ENCODE measurements around the gene KRT2. TPM values are rescaled to one million over a fixed set of nuclear protein-coding genes. Genes with fewer than 3 reads are reported as not detected.

KRT2 gene
- total and polyA plus RNA-seq, 2 donors (not counting 3 experiments of a cell fraction or from before 2014, with no cell fraction given): not detected

DNA sequence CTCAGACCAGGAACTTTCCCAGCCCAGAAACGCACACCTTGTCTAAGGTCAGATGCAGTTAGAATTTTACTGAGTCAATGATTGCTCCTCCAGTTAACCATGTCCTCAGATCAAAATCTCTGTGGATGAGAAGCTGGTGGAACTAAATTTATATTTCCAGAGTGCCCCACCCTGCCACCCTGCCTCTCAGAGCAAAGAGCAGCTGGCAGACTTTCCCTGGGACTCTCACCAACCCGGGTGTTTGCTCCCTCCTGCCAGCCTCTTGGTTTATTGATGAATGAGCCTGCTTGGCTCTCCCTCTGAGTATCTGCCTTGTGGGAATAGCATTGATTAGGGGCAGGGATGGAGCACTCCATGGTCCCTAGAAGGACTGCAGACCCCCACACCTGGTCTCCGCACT lies 34.1 kb upstream of the KRT2 start:
- Histone ChIP-seq H2AFZ (ENCODE audit: low read depth, low read length) (no peak overlapping the region), H3K9ac (replicated peaks; ENCODE audit: extremely low read depth, insufficient read depth, low read length) (no peak overlapping the region), H3K79me2 (ENCODE audit: control insufficient read depth, insufficient read depth, low read length) (no peaks in the 10 kb centered on the region), H3K27ac (ENCODE audit: insufficient read depth, low read depth, low read length) (no peak overlapping the region), H4K20me1 (replicated peaks; ENCODE audit: control insufficient read depth, extremely low read depth, insufficient read depth, low read length) (no peaks in the 10 kb centered on the region), H3K27me3 (ENCODE audit: control insufficient read depth in 2 of 2, insufficient read depth in 2 of 2, low read length in 2 of 2) (peaks cover 15 to 18% of the 10 kb centered on the region in 2 experiments), H3K36me3 (ENCODE audit: control insufficient read depth in 2 of 2, extremely low read depth in 1 of 2, insufficient read depth in 2 of 2, low read length in 2 of 2) (no peaks in the 10 kb centered on the region), H3K9me3 (replicated peaks; ENCODE audit: control insufficient read depth, insufficient read depth, low read length) (no peaks in the 10 kb centered on the region), H3K4me3 (replicated peaks in 1 of 3; ENCODE audit: insufficient read depth in 1 of 3, low read depth in 1 of 3, low read length in 3 of 3) (no peak overlapping the region), H3K4me2 (ENCODE audit: insufficient read depth, low read length) (no peak overlapping the region), H3K4me1 (ENCODE audit: control insufficient read depth, extremely low read depth, insufficient read depth, low read length) (no peaks in the 10 kb centered on the region), H3K9me1 (replicated peaks; ENCODE audit: control insufficient read depth, extremely low read depth, insufficient read depth, low read length) (no peaks in the 10 kb centered on the region)
- intact Hi-C loops (cut with micrococcal nuclease) (no loop called here), dilution Hi-C loops (cut with MboI; ENCODE audit: extremely low pct_ligation_motif_present, low sequenced_read_pairs) (no loop called here)
- TF ChIP-seq MAX (IDR thresholded peaks at IDR 0.05; ENCODE audit: insufficient read depth, insufficient read length) (no peak), GATA2 (IDR thresholded peaks at IDR 0.05; ENCODE audit: insufficient read depth, insufficient read length, low read depth, low read length) (no peak)
- ChIA-PET CTCF (interaction anchor here (1.3 kb wide), 1 partner anchor 179 kb away, joined by 3 read pairs; no protein-coding TSS in a partner anchor), POLR2A (no interaction called here)
- FAIRE-seq (no peak), DNase-seq (ENCODE audit: low read depth, low spot score) (no peak)
- BruUV-seq (replicated peaks): no TSS peak

DNA sequence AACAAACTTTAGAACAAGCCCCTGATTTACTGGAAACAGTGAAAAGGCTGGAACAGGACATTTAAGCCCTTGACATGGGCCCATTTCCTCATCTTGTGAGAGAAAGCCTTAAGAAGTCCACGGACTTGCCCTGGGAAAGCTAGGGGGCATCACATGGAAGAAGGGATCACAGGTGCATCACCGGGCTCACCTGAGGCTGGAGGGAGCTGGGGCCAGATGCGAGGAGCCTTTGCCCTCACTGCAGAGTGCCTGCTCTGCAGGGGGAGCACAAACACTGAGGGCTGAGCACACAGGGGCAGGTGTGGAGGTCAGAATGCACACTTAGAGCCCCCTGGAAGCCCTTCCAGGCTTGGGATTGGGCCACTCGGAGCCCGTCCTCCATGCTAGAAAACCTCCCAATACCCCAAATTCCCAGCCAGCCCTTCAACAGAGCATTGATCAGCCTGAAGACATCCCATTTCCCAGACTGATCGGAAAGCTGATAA lies 33.4 kb upstream of the KRT2 start:
- no peak overlapping the region for H2AFZ ChIP-seq (ENCODE audit: low read depth, low read length)
- no peaks in the 10 kb centered on the region for H3K79me2 ChIP-seq (ENCODE audit: control insufficient read depth, insufficient read depth, low read length)
- peaks cover 8 to 12% of the 10 kb centered on the region in 2 experiments for H3K27me3 ChIP-seq (ENCODE audit: control insufficient read depth in 2 of 2, insufficient read depth in 2 of 2, low read length in 2 of 2)
- H3K36me3 ChIP-seq (ENCODE audit: control insufficient read depth in 2 of 2, extremely low read depth in 1 of 2, insufficient read depth in 2 of 2, low read length in 2 of 2): no peaks in the 10 kb centered on the region
- no TSS peak for BruUV-seq (replicated peaks)
- no peak overlapping the region for H3K27ac ChIP-seq (ENCODE audit: insufficient read depth, low read depth, low read length)
- H3K4me1 ChIP-seq (ENCODE audit: control insufficient read depth, extremely low read depth, insufficient read depth, low read length): no peaks in the 10 kb centered on the region
- ChIA-PET CTCF (interaction anchor here (1.3 kb wide), 1 partner anchor 180 kb away, joined by 3 read pairs; no protein-coding TSS in a partner anchor), POLR2A (no interaction called here)
- FAIRE-seq: no peak
- no peak overlapping the region for H3K4me2 ChIP-seq (ENCODE audit: insufficient read depth, low read length)
- TF ChIP-seq, protein P1, sequence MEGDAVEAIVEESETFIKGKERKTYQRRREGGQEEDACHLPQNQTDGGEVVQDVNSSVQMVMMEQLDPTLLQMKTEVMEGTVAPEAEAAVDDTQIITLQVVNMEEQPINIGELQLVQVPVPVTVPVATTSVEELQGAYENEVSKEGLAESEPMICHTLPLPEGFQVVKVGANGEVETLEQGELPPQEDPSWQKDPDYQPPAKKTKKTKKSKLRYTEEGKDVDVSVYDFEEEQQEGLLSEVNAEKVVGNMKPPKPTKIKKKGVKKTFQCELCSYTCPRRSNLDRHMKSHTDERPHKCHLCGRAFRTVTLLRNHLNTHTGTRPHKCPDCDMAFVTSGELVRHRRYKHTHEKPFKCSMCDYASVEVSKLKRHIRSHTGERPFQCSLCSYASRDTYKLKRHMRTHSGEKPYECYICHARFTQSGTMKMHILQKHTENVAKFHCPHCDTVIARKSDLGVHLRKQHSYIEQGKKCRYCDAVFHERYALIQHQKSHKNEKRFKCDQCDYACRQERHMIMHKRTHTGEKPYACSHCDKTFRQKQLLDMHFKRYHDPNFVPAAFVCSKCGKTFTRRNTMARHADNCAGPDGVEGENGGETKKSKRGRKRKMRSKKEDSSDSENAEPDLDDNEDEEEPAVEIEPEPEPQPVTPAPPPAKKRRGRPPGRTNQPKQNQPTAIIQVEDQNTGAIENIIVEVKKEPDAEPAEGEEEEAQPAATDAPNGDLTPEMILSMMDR (IDR thresholded peaks at IDR 0.05; ENCODE audit: extremely low read depth in 1 of 2, insufficient read depth in 1 of 2, low read depth in 1 of 2, low read length in 2 of 2): no peak
- TF ChIP-seq GATA2 (IDR thresholded peaks at IDR 0.05; ENCODE audit: insufficient read depth, insufficient read length, low read depth, low read length) (no peak), EZH2 (IDR thresholded peaks at IDR 0.05; ENCODE audit: borderline replicate concordance, low read depth, low read length, severe bottlenecking) (no peak), POLR2A (IDR thresholded peaks at IDR 0.05; ENCODE audit: low read depth, low read length) (no peak), POLR2AphosphoS5 (IDR thresholded peaks at IDR 0.05; ENCODE audit: insufficient read depth, low read depth, low read length) (no peak), JUN (IDR thresholded peaks at IDR 0.05; ENCODE audit: borderline replicate concordance, insufficient read depth, insufficient read length, low read depth) (no peak), MYC (IDR thresholded peaks at IDR 0.05; ENCODE audit: low read depth, low read length) (no peak), FOS (IDR thresholded peaks at IDR 0.05; ENCODE audit: borderline replicate concordance, insufficient read depth, low read length) (no peak), MAX (IDR thresholded peaks at IDR 0.05; ENCODE audit: insufficient read depth, insufficient read length) (no peak)
- no peak overlapping the region for H3K4me3 ChIP-seq (replicated peaks in 1 of 3; ENCODE audit: insufficient read depth in 1 of 3, low read depth in 1 of 3, low read length in 3 of 3)
- no peak for DNase-seq (ENCODE audit: low read depth, low spot score)
- dilution Hi-C loops (cut with MboI; ENCODE audit: extremely low pct_ligation_motif_present, low sequenced_read_pairs): no loop called here
- no peaks in the 10 kb centered on the region for H3K9me3 ChIP-seq (replicated peaks; ENCODE audit: control insufficient read depth, insufficient read depth, low read length)
- intact Hi-C loops (cut with micrococcal nuclease): no loop called here
- H4K20me1 ChIP-seq (replicated peaks; ENCODE audit: control insufficient read depth, extremely low read depth, insufficient read depth, low read length): no peaks in the 10 kb centered on the region
- no peaks in the 10 kb centered on the region for H3K9me1 ChIP-seq (replicated peaks; ENCODE audit: control insufficient read depth, extremely low read depth, insufficient read depth, low read length)
- no peak overlapping the region for H3K9ac ChIP-seq (replicated peaks; ENCODE audit: extremely low read depth, insufficient read depth, low read length)

Data from endothelial cell of umbilical vein (primary cell).